ENCODE results near the gene GGCX. TPM values are rescaled to one million over a fixed set of nuclear protein-coding genes. Genes with fewer than 3 reads are reported as not detected.
A peak's percentile ranks its signal among the peaks of the same experiment; 100 is the strongest.

Gene GGCX
- total and polyA plus RNA-seq, 9 of the 15 experiments (the other 6 are each of a cell fraction or from before 2014, with no cell fraction given), result 14.4 to 47.1 (median 28.1) TPM

DNA sequence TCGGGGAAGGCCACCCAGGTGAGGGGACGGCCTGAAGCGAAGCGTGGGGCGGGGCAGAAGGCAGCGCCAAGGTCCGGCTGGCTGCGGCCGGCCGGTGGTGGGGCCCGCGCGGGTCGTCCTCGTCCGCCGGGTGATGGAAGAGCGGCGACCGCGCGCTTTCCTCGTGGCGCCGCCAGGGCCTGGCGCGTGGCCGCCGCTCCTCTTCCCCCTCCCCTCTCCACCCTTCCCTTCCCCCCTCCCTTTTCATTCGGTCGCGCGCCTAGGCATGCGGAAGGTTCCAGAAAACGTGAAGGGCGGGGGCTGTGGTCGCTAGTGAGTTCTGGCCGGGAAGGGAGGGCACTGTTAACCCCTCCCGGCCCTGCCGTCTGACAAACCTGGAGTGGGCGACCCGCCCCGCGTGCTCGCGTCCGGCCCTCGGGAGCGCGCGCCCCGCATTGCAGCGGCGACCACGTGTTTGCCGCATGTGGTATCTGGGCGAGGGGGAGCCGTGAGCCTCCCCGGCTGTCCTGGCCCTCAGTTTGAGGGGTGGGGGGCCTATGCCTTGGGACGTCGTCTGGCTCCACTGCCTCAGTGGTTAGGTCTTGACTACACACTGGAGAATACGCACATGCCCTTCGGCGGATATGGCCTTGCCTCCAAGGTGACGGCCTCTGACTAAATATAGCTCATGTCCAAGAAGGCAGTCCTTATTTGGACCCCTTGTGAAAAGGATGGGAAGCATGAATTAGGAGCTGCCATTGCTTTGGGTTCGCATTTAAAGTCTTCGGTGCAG is 21.7 kb downstream of the GGCX start (continued):
- TF ChIP-seq SNRNP70 (optimal IDR thresholded peaks at IDR 0.05; ENCODE audit: low read depth, low read length), result peak; percentile 92
- no peak for TF ChIP-seq HDAC8 (tag; IDR thresholded peaks at IDR 0.05)
- no peak for TF ChIP-seq ZBTB8A (IDR thresholded peaks at IDR 0.05; ENCODE audit: partially characterized antibody)
- TF ChIP-seq, protein P1, sequence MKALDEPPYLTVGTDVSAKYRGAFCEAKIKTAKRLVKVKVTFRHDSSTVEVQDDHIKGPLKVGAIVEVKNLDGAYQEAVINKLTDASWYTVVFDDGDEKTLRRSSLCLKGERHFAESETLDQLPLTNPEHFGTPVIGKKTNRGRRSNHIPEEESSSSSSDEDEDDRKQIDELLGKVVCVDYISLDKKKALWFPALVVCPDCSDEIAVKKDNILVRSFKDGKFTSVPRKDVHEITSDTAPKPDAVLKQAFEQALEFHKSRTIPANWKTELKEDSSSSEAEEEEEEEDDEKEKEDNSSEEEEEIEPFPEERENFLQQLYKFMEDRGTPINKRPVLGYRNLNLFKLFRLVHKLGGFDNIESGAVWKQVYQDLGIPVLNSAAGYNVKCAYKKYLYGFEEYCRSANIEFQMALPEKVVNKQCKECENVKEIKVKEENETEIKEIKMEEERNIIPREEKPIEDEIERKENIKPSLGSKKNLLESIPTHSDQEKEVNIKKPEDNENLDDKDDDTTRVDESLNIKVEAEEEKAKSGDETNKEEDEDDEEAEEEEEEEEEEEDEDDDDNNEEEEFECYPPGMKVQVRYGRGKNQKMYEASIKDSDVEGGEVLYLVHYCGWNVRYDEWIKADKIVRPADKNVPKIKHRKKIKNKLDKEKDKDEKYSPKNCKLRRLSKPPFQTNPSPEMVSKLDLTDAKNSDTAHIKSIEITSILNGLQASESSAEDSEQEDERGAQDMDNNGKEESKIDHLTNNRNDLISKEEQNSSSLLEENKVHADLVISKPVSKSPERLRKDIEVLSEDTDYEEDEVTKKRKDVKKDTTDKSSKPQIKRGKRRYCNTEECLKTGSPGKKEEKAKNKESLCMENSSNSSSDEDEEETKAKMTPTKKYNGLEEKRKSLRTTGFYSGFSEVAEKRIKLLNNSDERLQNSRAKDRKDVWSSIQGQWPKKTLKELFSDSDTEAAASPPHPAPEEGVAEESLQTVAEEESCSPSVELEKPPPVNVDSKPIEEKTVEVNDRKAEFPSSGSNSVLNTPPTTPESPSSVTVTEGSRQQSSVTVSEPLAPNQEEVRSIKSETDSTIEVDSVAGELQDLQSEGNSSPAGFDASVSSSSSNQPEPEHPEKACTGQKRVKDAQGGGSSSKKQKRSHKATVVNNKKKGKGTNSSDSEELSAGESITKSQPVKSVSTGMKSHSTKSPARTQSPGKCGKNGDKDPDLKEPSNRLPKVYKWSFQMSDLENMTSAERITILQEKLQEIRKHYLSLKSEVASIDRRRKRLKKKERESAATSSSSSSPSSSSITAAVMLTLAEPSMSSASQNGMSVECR (CRISPR knock-in tag; IDR thresholded peaks at IDR 0.05), result peak; percentile 91
- 0 out of 4 replicates have a peak, but pooled peaks have one; percentile 26 to 42 for TF ChIP-seq TEAD1 (CRISPR knock-in tag; IDR thresholded peaks at IDR 0.05)
- TF ChIP-seq FOXA1 (IDR thresholded peaks at IDR 0.05; ENCODE audit: borderline replicate concordance), result no peak
- TF ChIP-seq, protein P2, sequence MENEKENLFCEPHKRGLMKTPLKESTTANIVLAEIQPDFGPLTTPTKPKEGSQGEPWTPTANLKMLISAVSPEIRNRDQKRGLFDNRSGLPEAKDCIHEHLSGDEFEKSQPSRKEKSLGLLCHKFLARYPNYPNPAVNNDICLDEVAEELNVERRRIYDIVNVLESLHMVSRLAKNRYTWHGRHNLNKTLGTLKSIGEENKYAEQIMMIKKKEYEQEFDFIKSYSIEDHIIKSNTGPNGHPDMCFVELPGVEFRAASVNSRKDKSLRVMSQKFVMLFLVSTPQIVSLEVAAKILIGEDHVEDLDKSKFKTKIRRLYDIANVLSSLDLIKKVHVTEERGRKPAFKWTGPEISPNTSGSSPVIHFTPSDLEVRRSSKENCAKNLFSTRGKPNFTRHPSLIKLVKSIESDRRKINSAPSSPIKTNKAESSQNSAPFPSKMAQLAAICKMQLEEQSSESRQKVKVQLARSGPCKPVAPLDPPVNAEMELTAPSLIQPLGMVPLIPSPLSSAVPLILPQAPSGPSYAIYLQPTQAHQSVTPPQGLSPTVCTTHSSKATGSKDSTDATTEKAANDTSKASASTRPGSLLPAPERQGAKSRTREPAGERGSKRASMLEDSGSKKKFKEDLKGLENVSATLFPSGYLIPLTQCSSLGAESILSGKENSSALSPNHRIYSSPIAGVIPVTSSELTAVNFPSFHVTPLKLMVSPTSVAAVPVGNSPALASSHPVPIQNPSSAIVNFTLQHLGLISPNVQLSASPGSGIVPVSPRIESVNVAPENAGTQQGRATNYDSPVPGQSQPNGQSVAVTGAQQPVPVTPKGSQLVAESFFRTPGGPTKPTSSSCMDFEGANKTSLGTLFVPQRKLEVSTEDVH (IDR thresholded peaks at IDR 0.05; ENCODE audit: low read depth, partially characterized antibody), result peak; percentile 11
- TF ChIP-seq NBN (IDR thresholded peaks at IDR 0.05; ENCODE audit: low read depth), result peak; percentile 71; the same call in 1 of the 2 replicates
- TF ChIP-seq PHTF2 (CRISPR knock-in tag; IDR thresholded peaks at IDR 0.05), result peak; percentile 81; the same call in 1 of the 2 replicates
- TF ChIP-seq, protein P3, sequence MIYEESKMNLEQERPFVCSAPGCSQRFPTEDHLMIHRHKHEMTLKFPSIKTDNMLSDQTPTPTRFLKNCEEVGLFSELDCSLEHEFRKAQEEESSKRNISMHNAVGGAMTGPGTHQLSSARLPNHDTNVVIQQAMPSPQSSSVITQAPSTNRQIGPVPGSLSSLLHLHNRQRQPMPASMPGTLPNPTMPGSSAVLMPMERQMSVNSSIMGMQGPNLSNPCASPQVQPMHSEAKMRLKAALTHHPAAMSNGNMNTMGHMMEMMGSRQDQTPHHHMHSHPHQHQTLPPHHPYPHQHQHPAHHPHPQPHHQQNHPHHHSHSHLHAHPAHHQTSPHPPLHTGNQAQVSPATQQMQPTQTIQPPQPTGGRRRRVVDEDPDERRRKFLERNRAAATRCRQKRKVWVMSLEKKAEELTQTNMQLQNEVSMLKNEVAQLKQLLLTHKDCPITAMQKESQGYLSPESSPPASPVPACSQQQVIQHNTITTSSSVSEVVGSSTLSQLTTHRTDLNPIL (CRISPR knock-in tag; IDR thresholded peaks at IDR 0.05), result no peak
- TF ChIP-seq GTF2F1 (IDR thresholded peaks at IDR 0.05; ENCODE audit: low read depth, low read length), result 0 out of 2 replicates have a peak, but pooled peaks have one; percentile 17
- 0 out of 2 replicates have a peak, but pooled peaks have one; percentile 5 for TF ChIP-seq ZNF41 (CRISPR knock-in tag; conservative IDR thresholded peaks at IDR 0.05)
- TF ChIP-seq HNRNPK (IDR thresholded peaks at IDR 0.05; ENCODE audit: low read depth, low read length, poor library complexity, severe bottlenecking), result peak; percentile 97
- TF ChIP-seq TRIM28 (IDR thresholded peaks at IDR 0.05), result no peak; the same call in 1 of the 2 replicates
- peak; percentile 6 for TF ChIP-seq RBBP5 (IDR thresholded peaks at IDR 0.05; ENCODE audit: borderline replicate concordance, insufficient read depth, low read length, poor library complexity, severe bottlenecking)
- TF ChIP-seq NKRF (IDR thresholded peaks at IDR 0.05; ENCODE audit: borderline replicate concordance), result peak; percentile 97

Measured in K562 (cell line).